ENCODE measurements around the gene ZG16B.

DNA sequence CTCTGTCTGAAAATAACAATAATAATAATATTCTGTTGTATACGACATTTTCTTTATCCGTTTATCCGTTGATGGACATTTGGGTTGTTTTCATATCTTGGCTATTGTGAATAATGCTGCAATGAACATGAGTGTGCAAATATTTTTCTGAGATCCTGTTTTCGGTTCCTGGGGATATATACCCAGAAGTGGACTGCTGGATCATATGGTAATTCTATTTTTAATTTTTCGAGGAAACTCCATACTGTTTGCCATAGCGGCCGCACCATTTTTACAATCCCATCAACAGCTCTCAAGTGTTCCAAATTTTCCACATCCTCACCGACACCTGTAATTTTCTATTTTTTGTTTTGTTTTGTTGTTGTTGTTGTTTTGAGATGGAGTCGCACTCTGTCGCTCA, 37.2 kb upstream of the ZG16B start:
- TF ChIP-seq SP4 (IDR thresholded peaks at IDR 0.05; ENCODE audit: low read length) (no peak), RFX5 (IDR thresholded peaks at IDR 0.05; ENCODE audit: borderline replicate concordance, low read depth, low read length) (no peak), KDM1A (IDR thresholded peaks at IDR 0.05; ENCODE audit: borderline replicate concordance, low read length) (no peak), SIX5 (IDR thresholded peaks at IDR 0.05; ENCODE audit: low read depth, low read length) (no peak), POLR2A (IDR thresholded peaks at IDR 0.05; ENCODE audit: control extremely low read depth in 1 of 2, low read depth in 2 of 2, low read length in 2 of 2) (no peak), TEAD4 (IDR thresholded peaks at IDR 0.05; ENCODE audit: low read depth, low read length) (no peak), TAF1 (IDR thresholded peaks at IDR 0.05; ENCODE audit: low read depth, low read length) (no peak), FOSL1 (IDR thresholded peaks at IDR 0.05; ENCODE audit: insufficient read depth, low read depth, low read length) (no peak), PHF8 (conservative IDR thresholded peaks at IDR 0.05; ENCODE audit: low read depth, low read length) (no peak), POLR2AphosphoS5 (IDR thresholded peaks at IDR 0.05; ENCODE audit: low read depth, low read length) (no peak), CHD2 (IDR thresholded peaks at IDR 0.05; ENCODE audit: low read length) (no peak), E2F6 (IDR thresholded peaks at IDR 0.05) (no peak)
- TF ChIP-seq, protein P1, sequence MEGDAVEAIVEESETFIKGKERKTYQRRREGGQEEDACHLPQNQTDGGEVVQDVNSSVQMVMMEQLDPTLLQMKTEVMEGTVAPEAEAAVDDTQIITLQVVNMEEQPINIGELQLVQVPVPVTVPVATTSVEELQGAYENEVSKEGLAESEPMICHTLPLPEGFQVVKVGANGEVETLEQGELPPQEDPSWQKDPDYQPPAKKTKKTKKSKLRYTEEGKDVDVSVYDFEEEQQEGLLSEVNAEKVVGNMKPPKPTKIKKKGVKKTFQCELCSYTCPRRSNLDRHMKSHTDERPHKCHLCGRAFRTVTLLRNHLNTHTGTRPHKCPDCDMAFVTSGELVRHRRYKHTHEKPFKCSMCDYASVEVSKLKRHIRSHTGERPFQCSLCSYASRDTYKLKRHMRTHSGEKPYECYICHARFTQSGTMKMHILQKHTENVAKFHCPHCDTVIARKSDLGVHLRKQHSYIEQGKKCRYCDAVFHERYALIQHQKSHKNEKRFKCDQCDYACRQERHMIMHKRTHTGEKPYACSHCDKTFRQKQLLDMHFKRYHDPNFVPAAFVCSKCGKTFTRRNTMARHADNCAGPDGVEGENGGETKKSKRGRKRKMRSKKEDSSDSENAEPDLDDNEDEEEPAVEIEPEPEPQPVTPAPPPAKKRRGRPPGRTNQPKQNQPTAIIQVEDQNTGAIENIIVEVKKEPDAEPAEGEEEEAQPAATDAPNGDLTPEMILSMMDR (IDR thresholded peaks at IDR 0.05; ENCODE audit: control extremely low read depth in 1 of 3, insufficient read depth in 1 of 3, low read depth in 1 of 3, low read length in 3 of 3), result no peak

All from H1 (cell line).